ENCODE results near the gene PTRHD1.

Gene PTRHD1

DNA sequence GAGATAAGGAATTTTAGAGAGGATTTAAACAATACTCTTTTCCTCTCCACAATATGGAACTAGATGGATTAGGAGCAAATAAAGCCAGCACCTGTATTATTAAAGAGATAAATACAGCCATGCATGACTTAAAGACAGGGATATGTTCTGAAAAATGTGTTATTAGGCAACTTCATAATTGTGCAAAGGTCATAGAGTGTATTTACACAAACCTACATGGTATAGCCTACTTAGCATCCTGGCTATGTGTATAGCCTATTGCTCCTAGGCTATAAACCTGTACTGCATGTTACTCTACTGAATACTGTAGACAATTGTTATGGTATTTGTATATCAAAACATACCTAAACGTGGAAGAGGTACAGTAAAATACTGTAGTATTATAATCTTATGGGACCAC lies 53.0 kb downstream of the PTRHD1 start:
- Histone ChIP-seq H3K27ac (ENCODE audit: low read length) (no peak overlapping the region), H3K4me3 (ENCODE audit: low read length) (no peak overlapping the region), H3K36me3 (ENCODE audit: control insufficient read depth, low read depth, low read length) (no peaks in the 10 kb centered on the region), H3K9me3 (ENCODE audit: control insufficient read depth, low read depth, low read length) (no peaks in the 10 kb centered on the region), H3K4me1 (ENCODE audit: control insufficient read depth, low read depth, low read length) (no peaks in the 10 kb centered on the region), H3K27me3 (ENCODE audit: control insufficient read depth, insufficient read depth, low read length) (no peaks in the 10 kb centered on the region), H3K9ac (ENCODE audit: low read length) (no peak overlapping the region)
